H1 (cell line): ENCODE results near the gene RNF212. TPM values are rescaled to one million over a fixed set of nuclear protein-coding genes. Genes with fewer than 3 reads are reported as not detected.

ENCODE experiments used
- GABPA ChIP-seq: IDR thresholded peaks from 2 replicates; pipeline ENCODE4 v1.6.1; 2011; ENCODE audit warnings: mild to moderate bottlenecking, low read length, moderate library complexity, borderline replicate concordance; ENCODE audit not compliant: insufficient read depth
- PHF8 ChIP-seq: fragments of 200-600 bp; sonication (generic); conservative IDR thresholded peaks from 2 replicates; pipeline ENCODE4 v1.7.1; 2012; ENCODE audit warnings: low read depth, mild to moderate bottlenecking, inconsistent platforms, low read length, moderate library complexity
- ZNF274 ChIP-seq: IDR thresholded peaks from 2 replicates; pipeline ENCODE4 v1.7.0; 2012; ENCODE audit warnings: low read length, borderline replicate concordance; ENCODE audit errors: extremely low read depth
- polyA plus RNA-seq, 7 experiments: library from polyadenylated mRNA; depleted of rRNA in 3 of 7; stranded (reverse) in 5 of 7; unstranded in 2 of 7; fragments of >200 nt in 5 of 7; fragments of 200-250 nt in 2 of 7; gene quantifications; 1 replicate in 5 of 7; 2 replicates in 1 of 7; 4 replicates in 1 of 7; pipeline versions ENCODE4 v1.2.1 to v1.2.3, GENCODE V29; 2011 to 2013; ENCODE audit warnings: missing spikeins in 2 of 7, mixed read lengths in 2 of 7
- total RNA-seq: library from RNA; stranded (reverse); fragmentation: NEBNext Ultra II Directional; extraction: Animal tissue kit (Norgen Biotek cat#: 25700); gene quantifications from 2 replicates; pipeline ENCODE4 v1.2.1, GENCODE V29; 2021

The RNF212 gene
- total and polyA plus RNA-seq, 2 of the 8 experiments (the other 6 are each of a cell fraction or from before 2014, with no cell fraction given): 3.4 to 5.4 TPM

DNA sequence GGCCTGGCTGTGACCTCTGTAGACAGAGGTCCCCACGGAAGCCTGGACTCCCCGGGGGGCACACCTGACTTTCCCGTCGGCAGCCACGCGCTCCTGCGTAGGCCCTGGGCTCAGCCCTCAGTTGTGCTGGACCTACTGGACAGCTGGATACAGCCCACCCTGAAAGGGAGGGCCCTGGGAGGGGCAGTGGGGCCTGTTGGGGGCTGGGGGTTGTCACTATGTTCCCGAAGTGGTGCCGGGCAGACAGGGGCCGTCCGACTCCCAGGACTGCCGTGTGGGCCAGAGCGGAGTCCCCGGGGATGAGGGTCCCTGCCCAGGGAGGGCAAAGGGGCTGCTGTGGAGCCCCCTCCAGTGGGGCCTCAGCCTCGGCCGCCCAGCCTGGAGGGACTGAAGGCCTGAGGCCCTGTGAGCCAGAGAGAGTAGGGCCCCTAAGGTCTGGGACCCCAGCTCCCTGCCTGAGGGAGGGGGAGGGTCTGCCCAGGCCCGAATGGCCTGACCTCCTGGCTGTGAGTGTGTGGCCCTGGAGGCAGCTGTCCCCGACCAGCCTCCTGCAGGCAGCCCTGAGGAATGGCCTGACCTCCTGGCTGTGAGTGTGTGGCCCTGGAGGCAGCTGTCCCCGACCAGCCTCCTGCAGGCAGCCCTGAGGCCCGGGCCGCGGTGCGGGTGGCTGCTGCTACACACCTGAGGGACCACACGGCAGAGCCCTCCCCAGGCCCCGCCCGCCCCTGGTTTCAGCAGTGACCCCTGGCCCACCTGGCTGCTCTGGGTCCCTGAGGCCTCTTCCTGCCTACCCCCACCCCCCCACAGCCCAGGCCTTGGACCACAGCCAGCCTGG lies 76.2 kb downstream of the RNF212 start (continued):
- TF ChIP-seq GABPA: no peak
- TF ChIP-seq PHF8: no peak
- TF ChIP-seq ZNF274: no peak
